Vagina (tissue), 2 donors: ENCODE data around the gene TMOD3. TPM values are rescaled to one million over a fixed set of nuclear protein-coding genes. Genes with fewer than 3 reads are reported as not detected.

ENCODE experiments used
- DNase-seq, 2 donors: peaks; one replicate each; pipeline ENCODE4 v3.0.0-alpha.2; 2017; ENCODE audit errors: extremely low spot score in 2 of 2
- H3K27ac ChIP-seq: fragments of 200-600 bp; sonication (generic); one replicate; pipeline ENCODE4 v1.5.1; 2019
- H3K27me3 ChIP-seq: fragments of 200-600 bp; sonication (generic); one replicate; pipeline ENCODE4 v1.5.1; 2019
- H3K36me3 ChIP-seq, 2 donors: fragments of 200-600 bp; sonication (generic); one replicate each; pipeline ENCODE4 v1.5.1; 2017 to 2019
- H3K4me1 ChIP-seq: fragments of 200-600 bp; sonication (generic); one replicate; pipeline ENCODE4 v1.5.1; 2019
- H3K4me3 ChIP-seq, 2 donors: fragments of 200-600 bp; sonication (generic); 1 replicate in 1 of 2; 2 replicates in 1 of 2; pipeline ENCODE4 v1.5.1; 2016 to 2019
- H3K9me3 ChIP-seq: fragments of 200-600 bp; sonication (generic); one replicate; pipeline ENCODE4 v1.5.1; 2019
- CTCF ChIP-seq, 3 experiments: fragments of 450-650 bp in 2 of 3; fragments of 200-600 bp in 1 of 3; sonication (generic) in 1 of 3; IDR thresholded peaks; one replicate each; pipeline ENCODE4 v1.5.1; 2017 to 2019; ENCODE audit warnings: antibody characterized with exemption in 3 of 3, mild to moderate bottlenecking in 2 of 3, moderate library complexity in 2 of 3
- POLR2A ChIP-seq, 2 donors: fragments of 450-650 bp; IDR thresholded peaks; one replicate each; pipeline ENCODE4 v1.6.1; 2017; ENCODE audit warnings: antibody characterized with exemption in 2 of 2, mild to moderate bottlenecking in 2 of 2, moderate library complexity in 2 of 2
- POLR2AphosphoS5 ChIP-seq, 2 donors: sonication (generic); formaldehyde crosslinking; IDR thresholded peaks; one replicate each; pipeline ENCODE4 v1.9.0; 2017; ENCODE audit warnings: antibody characterized with exemption in 2 of 2, mild to moderate bottlenecking in 2 of 2, low read depth in 1 of 2; ENCODE audit not compliant: insufficient read depth in 1 of 2
- intact Hi-C: fragments of 100-400 bp; cut with DNase I; formaldehyde crosslinking; loops from one replicate; pipeline ENCODE4 v1.15.1; 2023
- total RNA-seq: library from RNA; depleted of rRNA; stranded (reverse); fragments of >200 nt; gene quantifications from one replicate; pipeline ENCODE4 v1.2.3, GENCODE V29; 2016

Gene TMOD3
- total RNA-seq, 1 donor from 2014 or later, result 28.5 TPM

DNA sequence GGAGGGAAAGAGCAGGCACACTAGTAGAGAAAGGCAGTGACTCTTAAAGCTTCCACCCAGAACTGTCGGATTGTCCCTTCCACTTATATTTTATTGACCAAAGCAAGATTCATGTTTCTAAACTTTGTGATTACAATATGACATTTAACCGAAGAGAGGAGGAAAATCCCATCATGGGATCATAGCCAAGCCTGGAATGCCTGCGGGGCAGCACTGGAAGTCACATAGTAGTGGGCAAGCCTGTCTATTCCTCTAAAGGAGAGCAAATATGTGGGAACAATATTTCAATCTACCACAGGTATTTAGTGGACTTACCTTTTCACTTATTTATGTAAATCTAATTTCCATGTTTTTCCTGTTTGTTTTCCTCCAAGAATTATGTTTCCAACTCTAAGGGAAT lies 3.8 kb upstream of the TMOD3 start:
- H3K27me3 ChIP-seq, result no peaks in the 10 kb centered on the region
- intact Hi-C loops, result no loop called here
- H3K9me3 ChIP-seq, result peaks cover 5% of the 10 kb centered on the region
- no peak overlapping the region for H3K27ac ChIP-seq
- H3K4me1 ChIP-seq, result peaks cover 2% of the 10 kb centered on the region
- no peak for DNase-seq
- no peak for TF ChIP-seq POLR2AphosphoS5 (IDR thresholded peaks at IDR 0.05; ENCODE audit: insufficient read depth in 1 of 2, low read depth in 1 of 2)
- no peak for TF ChIP-seq CTCF (IDR thresholded peaks at IDR 0.05)
- TF ChIP-seq POLR2A (IDR thresholded peaks at IDR 0.05), result no peak
- H3K4me3 ChIP-seq, result no peak overlapping the region
- H3K36me3 ChIP-seq, result no peaks in the 10 kb centered on the region

- H3K9me3 ChIP-seq, result no peaks in the 10 kb centered on the region
- peak overlapping the region; percentile 97 for H3K27ac ChIP-seq
These were observed 655 bp upstream of the TMOD3 start for GRCh38 chr15:51828621-51829375.

DNA sequence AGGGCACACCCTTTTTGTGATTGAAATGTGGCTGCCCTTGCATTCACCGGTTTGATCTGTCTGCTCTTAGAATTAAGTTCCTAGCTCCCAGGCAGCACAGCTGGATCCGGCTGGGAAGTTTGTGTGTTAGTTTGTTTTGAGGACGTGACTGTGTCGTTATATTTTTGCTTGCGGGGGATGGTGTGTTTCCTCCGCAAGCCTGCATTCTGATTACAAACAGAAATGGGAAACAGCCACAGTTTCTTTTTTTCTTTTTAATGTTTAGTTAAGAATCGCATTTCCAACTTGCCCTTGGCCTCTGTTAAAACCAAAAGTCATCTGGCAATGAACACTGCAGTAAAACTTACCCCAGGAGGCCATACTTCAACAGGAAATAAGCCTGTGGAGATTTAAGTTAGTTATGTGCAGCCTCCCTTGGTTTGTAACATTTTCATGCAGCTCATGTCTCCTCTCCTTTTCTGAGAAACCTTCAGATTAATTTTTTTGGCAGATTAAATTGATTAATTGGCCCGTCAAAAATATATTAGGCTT lies 888 bp downstream of the TMOD3 start:
- peak overlapping the region; percentile 97 for H3K27ac ChIP-seq
- no peaks in the 10 kb centered on the region for H3K36me3 ChIP-seq
- TF ChIP-seq CTCF (IDR thresholded peaks at IDR 0.05) (no peak), POLR2AphosphoS5 (IDR thresholded peaks at IDR 0.05; ENCODE audit: insufficient read depth in 1 of 2, low read depth in 1 of 2) (no peak), POLR2A (IDR thresholded peaks at IDR 0.05) (no peak)
- peaks cover 44% of the 10 kb centered on the region for H3K4me1 ChIP-seq
- intact Hi-C loops, result no loop called here
- no peak for DNase-seq
- no peaks in the 10 kb centered on the region for H3K27me3 ChIP-seq
- peak overlapping the region; percentile 88 to 96 for H3K4me3 ChIP-seq
- H3K9me3 ChIP-seq, result no peaks in the 10 kb centered on the region

More at GRCh38 chr15:51828621-51829375, 655 bp upstream of the TMOD3 start:
- H3K27me3 ChIP-seq, result no peaks in the 10 kb centered on the region
- no peaks in the 10 kb centered on the region for H3K36me3 ChIP-seq
- H3K4me1 ChIP-seq, result peaks cover 32% of the 10 kb centered on the region
- H3K4me3 ChIP-seq, result peak overlapping the region; percentile 88 to 96
- no peak for DNase-seq
- intact Hi-C loops, result no loop called here
- TF ChIP-seq CTCF (IDR thresholded peaks at IDR 0.05) (no peak), POLR2A (IDR thresholded peaks at IDR 0.05) (no peak), POLR2AphosphoS5 (IDR thresholded peaks at IDR 0.05; ENCODE audit: insufficient read depth in 1 of 2, low read depth in 1 of 2) (no peak)

DNA sequence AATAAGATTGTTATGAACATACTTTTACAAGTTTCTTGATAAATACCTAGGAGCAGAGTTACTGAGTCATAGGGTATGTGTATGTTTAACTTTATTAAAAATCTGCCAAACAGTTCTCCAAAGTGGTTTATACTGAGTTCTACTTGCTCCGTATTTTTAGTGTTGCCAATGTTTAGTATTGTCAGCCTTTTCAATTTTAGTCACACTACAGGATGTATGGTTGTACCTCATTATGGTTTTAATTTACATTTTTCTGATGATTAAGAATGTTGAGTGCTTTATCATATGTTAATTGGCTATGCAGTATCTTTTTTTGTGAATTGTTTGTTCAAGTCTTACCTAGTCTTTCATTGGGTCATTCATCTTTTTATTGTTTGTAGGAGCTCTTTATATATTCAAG lies 4.3 kb downstream of the TMOD3 start:
- intact Hi-C loops, result no loop called here
- H3K36me3 ChIP-seq, result no peaks in the 10 kb centered on the region
- no peaks in the 10 kb centered on the region for H3K9me3 ChIP-seq
- no peak overlapping the region for H3K27ac ChIP-seq
- DNase-seq, result no peak
- H3K4me3 ChIP-seq, result no peak overlapping the region
- TF ChIP-seq POLR2AphosphoS5 (IDR thresholded peaks at IDR 0.05; ENCODE audit: insufficient read depth in 1 of 2, low read depth in 1 of 2) (no peak), POLR2A (IDR thresholded peaks at IDR 0.05) (no peak), CTCF (IDR thresholded peaks at IDR 0.05) (no peak)
- peaks cover 76% of the 10 kb centered on the region for H3K4me1 ChIP-seq
- H3K27me3 ChIP-seq, result no peaks in the 10 kb centered on the region

DNA sequence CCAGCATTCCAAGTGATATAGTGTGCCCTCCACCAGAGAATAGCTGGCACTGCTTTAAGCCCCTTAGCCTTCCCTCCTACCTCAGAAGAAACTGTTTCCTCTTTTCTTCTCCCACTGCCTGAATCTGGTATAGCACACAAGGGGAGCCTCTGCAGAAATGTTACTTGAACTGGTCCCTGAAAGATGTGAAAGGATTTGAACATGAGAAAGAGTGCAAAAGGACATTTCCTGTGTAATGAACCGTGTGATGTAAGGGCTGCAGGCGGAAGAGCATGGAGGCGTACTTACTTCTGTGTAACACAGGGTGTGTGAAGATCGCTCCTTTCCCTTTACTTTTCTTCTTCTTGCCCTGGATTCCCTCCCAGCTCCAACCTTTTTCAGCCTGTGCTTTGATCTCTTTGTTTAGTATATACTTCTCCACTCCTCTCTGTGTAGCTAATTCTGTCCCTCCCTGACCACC lies 8.4 kb downstream of the TMOD3 start:
- peak overlapping the region; percentile 4 for H3K27ac ChIP-seq
- H3K4me1 ChIP-seq, result peaks cover 81% of the 10 kb centered on the region
- no peaks in the 10 kb centered on the region for H3K27me3 ChIP-seq
- no peak overlapping the region for H3K4me3 ChIP-seq
- TF ChIP-seq POLR2AphosphoS5 (IDR thresholded peaks at IDR 0.05; ENCODE audit: insufficient read depth in 1 of 2, low read depth in 1 of 2), result no peak
- H3K9me3 ChIP-seq, result no peaks in the 10 kb centered on the region
- DNase-seq, result no peak
- intact Hi-C loops, result no loop called here
- H3K36me3 ChIP-seq, result no peaks in the 10 kb centered on the region
